Activated T-cell treated with anti-CD3 and anti-CD28 coated beads, Interleukin-2, amount 50 U/mL, for 48 hours (primary cell): Measurements from ENCODE around the gene PHF2.

Source experiments
- DNase-seq, 2 experiments: peaks; one replicate each; pipeline ENCODE4 v3.0.0-alpha.2; 2020

PHF2 gene

DNA sequence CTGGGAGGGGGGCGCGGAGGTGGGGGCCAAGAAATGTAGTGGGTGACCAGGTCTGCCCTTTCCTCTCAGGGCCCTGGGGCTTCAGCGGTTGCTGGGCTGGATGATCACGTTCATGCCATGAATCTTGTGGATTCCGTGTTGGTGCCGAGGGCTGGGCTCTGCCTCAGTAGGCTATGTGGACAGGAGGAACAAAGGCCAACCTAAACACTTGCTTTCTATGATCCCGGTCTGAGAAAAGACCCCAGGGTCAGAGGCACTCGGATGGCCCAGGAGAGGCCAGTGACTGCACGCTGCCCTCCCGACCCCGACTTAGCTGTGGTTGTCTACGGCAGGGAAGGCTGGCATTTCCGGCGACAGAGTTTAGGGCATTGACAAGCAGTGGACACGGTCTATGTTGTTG, 26.6 kb downstream of the PHF2 start:
- DNase-seq: no peak

- no peak for DNase-seq
Observed at GRCh38 chr9:93603906-93604326, 27.5 kb downstream of the PHF2 start.

DNA sequence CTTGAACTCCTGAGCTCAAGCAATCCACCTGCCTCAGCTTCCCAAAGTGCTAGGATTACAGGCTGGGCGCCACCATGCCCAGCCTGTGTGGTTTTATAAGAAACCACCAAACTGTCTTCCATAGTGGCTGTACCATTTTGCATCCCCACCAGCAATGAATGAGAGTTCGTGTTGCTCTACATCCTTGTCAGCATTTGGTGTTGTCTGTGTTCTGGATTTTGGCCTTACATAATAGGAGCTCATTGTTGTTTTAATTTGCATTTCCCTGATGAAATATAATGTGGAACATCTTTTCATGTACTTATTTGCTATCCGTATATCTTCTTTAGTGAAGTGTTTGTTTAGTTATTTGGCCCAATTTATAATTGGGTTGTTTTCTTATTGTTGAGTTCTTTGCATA, 29.8 kb downstream of the PHF2 start:
- no peak for DNase-seq

DNA sequence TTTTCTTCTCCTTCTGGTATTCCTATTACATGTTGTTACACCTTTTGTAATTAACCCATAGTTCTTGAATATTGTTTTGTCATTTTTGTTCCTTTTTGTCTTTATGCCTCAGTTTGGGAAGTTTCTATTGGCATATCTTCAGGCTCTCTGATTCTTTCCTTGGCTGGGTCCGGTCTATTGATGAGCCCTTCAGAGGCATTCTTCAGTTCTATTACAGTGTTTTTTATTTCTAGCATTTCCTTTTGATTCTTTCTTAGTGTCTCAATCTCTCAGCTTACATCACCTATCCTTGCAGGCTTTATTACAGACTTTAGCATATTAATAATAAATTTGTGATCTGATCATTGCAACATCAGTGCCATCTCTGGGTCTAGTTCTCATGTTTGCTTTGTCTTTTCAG, 33.8 kb downstream of the PHF2 start:
- no peak for DNase-seq

GRCh38 chr9:93612052-93612795, 35.8 kb downstream of the PHF2 start:
- DNase-seq: no peak

GRCh38 chr9:93612796-93613154, 36.4 kb downstream of the PHF2 start:
- no peak for DNase-seq

- DNase-seq: peak in 1 of 2 experiments; percentile 1
Observed at GRCh38 chr9:93613174-93613573, 36.8 kb downstream of the PHF2 start.

DNA sequence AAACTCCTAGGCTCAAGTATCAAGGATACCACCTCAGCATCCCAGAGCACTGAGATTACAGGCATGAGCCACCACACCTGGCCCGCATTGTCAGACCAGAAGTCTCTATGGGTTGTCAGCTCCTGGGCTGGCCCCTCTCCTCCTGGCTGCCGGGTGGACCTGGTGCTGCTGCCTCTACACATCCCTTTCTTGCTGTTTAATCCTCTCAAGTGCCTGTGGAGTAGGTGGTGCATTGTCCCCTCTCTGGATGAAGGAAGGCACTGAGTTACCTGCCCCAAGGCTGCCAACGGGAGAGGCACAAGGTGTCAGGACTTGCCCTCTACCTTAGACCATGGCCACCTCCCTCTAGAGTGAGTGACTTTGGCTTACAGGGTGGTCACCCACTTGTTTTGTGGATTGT, 37.4 kb downstream of the PHF2 start:
- DNase-seq: no peak

DNA sequence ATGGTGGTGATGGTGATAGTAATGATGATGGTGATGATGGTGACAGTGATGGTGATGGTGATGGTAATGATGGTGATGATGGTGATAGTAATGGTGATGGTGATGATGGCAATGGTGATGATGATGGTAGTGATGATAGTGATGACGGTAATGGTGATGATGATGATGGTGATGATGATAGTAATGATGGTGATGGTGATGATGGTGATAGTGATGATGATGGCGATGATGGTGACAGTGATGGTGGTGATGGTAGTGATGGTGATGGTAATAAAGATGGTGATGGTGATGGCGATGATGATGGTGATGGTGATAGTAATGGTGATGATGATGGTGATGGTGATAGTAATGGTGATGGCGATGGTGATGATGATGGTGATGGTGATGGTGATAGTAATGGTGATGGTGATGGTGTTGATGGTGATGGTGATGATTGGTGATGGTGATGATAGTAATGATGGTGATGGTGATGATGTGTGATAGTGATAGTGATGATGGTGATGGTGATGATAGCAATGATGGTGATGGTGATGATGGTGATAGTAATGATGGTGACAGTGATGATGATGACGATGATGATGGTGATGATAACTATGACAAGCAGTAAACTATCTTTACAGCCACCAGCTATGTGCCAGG, 38.6 kb downstream of the PHF2 start:
- DNase-seq: no peak

- DNase-seq: no peak
Observed at GRCh38 chr9:93616044-93616443, 39.7 kb downstream of the PHF2 start.

GRCh38 chr9:93617273-93617672, 40.9 kb downstream of the PHF2 start:
- no peak for DNase-seq

- no peak for DNase-seq
Observed at GRCh38 chr9:93619272-93619775, 42.9 kb downstream of the PHF2 start.

DNA sequence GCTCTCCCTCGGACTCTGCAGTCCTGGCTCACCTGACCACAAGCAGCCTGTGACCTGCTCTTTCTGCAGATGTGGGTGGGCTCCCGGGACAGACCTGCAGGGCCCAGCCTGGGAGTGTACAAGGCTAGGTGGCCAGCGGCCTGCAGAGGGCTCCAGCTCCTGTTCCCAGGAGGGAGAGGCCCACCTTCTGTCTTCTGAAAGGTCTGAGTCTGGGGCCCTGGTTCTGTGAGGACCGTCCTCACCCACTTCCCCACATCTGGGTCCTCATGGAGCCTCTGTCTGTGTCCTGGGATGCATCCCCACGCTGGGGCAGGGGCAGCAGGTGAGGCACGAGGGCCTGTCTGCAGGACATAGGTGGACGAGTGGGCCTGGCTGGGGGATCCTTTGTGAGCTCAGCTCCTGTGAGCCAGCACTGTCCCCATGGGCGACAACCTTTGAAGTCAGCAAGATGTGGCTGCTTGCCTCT, 43.7 kb downstream of the PHF2 start:
- DNase-seq: no peak

GRCh38 chr9:93620881-93621820, 44.8 kb downstream of the PHF2 start:
- no peak for DNase-seq

- no peak for DNase-seq
Observed at GRCh38 chr9:93621922-93622321, 45.5 kb downstream of the PHF2 start.

DNA sequence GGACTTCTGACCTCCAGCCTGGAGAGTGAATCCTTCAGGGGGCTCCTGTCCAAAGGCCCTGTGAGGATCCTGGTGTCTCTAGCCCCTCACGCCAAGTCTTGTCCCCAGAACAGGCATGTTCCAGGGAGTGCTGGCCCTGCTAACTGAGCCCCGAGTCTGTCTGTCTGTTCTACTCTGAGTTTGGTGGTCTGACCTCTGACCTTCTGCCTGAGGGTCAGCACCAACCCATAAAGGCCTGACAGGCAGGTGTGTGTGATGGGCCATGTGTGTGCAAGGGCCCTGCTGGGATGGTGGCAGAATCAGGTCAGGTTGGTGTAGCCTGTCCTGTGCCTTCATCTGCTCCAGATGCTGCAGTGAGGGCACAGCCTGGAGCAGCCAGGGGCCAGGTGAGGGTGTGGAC, 46.3 kb downstream of the PHF2 start:
- no peak for DNase-seq

DNA sequence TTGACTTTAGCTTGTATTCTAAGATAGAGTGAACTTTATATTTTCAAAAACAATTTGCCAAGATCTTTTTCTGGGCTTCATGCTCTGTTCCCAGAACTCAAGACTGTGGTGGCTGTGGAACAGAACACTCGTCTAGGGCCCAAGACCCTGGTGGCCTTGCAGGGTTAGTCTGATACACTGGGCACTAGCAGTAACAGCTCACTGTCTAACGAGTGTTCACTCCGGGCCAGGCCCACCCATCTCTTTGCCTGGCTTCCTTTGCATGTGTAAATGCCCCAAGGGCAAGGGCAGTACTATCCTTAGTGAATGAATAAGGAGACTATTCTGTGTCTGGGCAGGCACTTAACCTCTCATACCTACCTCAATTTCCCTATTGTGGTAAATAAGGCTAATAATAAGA, 47.4 kb downstream of the PHF2 start:
- DNase-seq: no peak

DNA sequence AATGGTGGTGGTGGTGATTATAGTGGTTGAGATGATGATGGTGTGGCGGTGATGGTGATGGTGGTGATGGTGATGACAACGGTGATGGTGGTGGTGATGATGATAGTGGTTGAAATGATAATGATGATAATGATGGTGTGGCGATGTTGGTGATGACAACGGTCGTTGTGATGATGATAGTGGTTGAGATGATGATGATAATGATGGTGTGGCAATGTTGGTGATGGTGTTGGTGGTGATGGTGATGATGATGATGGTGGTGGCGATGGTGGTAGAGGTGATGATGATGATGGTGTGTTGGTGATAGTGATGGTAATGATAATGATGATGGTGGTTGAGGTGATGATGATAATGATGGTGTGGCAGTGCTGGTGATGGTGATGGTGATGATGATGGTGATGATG, 48.0 kb downstream of the PHF2 start:
- no peak for DNase-seq

GRCh38 chr9:93624977-93625376, 48.6 kb downstream of the PHF2 start:
- no peak for DNase-seq

DNA sequence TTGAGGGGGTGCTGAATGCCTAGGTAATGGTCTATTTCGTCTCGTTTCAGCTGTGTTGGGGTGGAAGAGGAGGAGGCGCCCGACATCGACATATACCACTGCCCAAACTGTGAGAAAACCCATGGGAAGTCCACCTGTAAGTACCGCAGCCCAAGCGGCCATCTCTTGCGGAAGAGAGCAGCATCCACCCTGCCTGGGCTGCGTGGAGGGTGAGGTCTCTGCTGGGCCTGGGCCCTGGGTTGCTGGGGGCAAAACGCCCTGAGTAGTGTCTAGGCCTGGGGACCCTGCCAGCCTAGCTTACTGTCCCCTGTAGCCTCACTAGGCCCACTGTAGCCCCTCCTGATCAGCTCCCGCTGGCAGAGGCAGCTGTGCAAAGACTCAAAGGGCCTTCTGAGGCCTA, 53.5 kb downstream of the PHF2 start:
- peak in 1 of 2 experiments; percentile 1 for DNase-seq

DNA sequence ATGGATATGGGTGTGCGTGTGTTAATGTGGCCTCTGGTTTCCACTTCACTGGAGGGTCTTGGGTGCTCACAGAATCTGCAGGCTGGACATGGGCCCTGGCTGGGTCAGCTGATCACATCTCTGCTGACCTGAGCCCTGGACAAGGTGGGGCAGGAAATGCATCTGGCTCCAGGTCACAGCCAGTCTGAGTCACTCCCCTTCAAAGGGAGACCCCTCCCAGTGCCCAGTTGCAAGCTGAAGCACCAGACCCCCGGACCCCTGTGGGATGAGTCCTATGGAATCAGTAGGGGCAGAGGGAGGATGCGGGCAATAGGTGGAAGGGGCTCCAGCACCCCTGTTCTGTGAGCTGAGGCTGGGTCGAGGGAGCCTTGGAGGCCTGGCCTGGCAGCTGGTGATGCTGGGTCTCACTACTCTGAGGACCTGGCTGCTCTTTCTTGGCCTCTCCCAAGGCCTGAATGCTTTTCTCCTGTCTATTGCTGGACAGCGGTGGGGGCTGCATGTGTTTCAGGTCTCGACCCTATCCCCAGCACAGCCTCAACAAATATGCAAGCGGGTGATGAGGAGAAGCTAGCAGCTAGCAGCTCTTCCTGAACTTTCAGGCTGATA, 54.5 kb downstream of the PHF2 start:
- DNase-seq: peak; percentile 5 to 8

GRCh38 chr9:93633492-93634221, 57.3 kb downstream of the PHF2 start:
- peak in 1 of 2 experiments; percentile 11 for DNase-seq
